Aorta (tissue), 5 donors: ENCODE measurements around the gene IL15RA. TPM values are rescaled to one million over a fixed set of nuclear protein-coding genes. Genes with fewer than 3 reads are reported as not detected.
A peak's percentile ranks its signal among the peaks of the same experiment; 100 is the strongest.

ENCODE experiments used
- ATAC-seq: fragments of 200-7000 bp; cut with Tn5 transposase; one replicate; pipeline ENCODE4 v1.9.1; 2022; ENCODE audit warnings: moderate library complexity; ENCODE audit not compliant: low FRiP score
- DNase-seq, 2 donors: peaks; one replicate each; pipeline ENCODE4 v3.0.0-alpha.2; 2020
- H3K27ac ChIP-seq, 2 donors: one replicate each; pipeline ENCODE4 v1.5.1; 2013; ENCODE audit warnings: low read length in 2 of 2, mild to moderate bottlenecking in 2 of 2, moderate library complexity in 2 of 2, control low read depth in 1 of 2, inconsistent platforms in 1 of 2, low read depth in 1 of 2
- H3K27me3 ChIP-seq, 2 donors: one replicate each; pipeline ENCODE4 v1.6.1; 2013; ENCODE audit warnings: control low read depth in 1 of 2, low read length in 1 of 2, mild to moderate bottlenecking in 1 of 2, moderate library complexity in 1 of 2; ENCODE audit not compliant: insufficient read depth in 2 of 2, control insufficient read depth in 1 of 2
- H3K36me3 ChIP-seq, 2 donors: one replicate each; pipeline ENCODE4 v1.6.1; 2013; ENCODE audit warnings: control low read depth in 1 of 2, low read length in 1 of 2, mild to moderate bottlenecking in 1 of 2; ENCODE audit not compliant: insufficient read depth in 2 of 2, control insufficient read depth in 1 of 2
- H3K4me1 ChIP-seq, 2 donors: one replicate each; pipeline ENCODE4 v1.6.1; 2013; ENCODE audit warnings: low read length in 2 of 2, control low read depth in 1 of 2, mild to moderate bottlenecking in 1 of 2, moderate library complexity in 1 of 2; ENCODE audit not compliant: insufficient read depth in 2 of 2, control insufficient read depth in 1 of 2
- H3K4me3 ChIP-seq, 2 donors: one replicate each; pipeline ENCODE4 v1.5.1; 2013; ENCODE audit warnings: low read length in 2 of 2, control low read depth in 1 of 2, mild to moderate bottlenecking in 1 of 2
- H3K9me3 ChIP-seq: one replicate; pipeline ENCODE4 v1.6.1; 2013; ENCODE audit warnings: mild to moderate bottlenecking, low read length; ENCODE audit not compliant: control insufficient read depth
- WGBS, 2 donors: extraction: QIAGEN DNeasy Blood & Tissue Kit; methylation state at CpG; one replicate each; pipeline ENCODE4 v1.1.7; 2013; 5-methylcytosine and 5-hydroxymethylcytosine counted together
- intact Hi-C, 2 donors: fragments of 100-400 bp; cut with DNase I; formaldehyde crosslinking; loops; one replicate each; pipeline versions ENCODE4 v1.14.2 to v1.15.0; 2022
- long read RNA-seq, 2 donors: library from polyadenylated mRNA; unstranded; transcript quantifications; one replicate each; pipeline ENCODE4 v2.0.0, GENCODE V29; 2020 to 2021
- polyA plus RNA-seq, 2 donors: library from polyadenylated mRNA; stranded (reverse); fragments of 200-250 nt; gene quantifications; one replicate each; pipeline ENCODE4 v1.2.3, GENCODE V29; 2013
- total RNA-seq, 2 donors: library from RNA; stranded (reverse); fragmentation: NEBNext Ultra II Directional; extraction: Animal tissue kit (Norgen Biotek cat#: 25700); gene quantifications; one replicate each; pipeline ENCODE4 v1.2.1, GENCODE V29; 2021
- donor health status: healthy with polysubstance abuse.
- donor health status: Bipolar disorder and iron deficiency.
- donor health status: DM: no; HTN: no; CAD: no.
- donor health status: DM: no; HTN: no; CAD: no.
- donor health status: DM: yes; HTN: yes; CAD: no.

IL15RA gene, protein sequence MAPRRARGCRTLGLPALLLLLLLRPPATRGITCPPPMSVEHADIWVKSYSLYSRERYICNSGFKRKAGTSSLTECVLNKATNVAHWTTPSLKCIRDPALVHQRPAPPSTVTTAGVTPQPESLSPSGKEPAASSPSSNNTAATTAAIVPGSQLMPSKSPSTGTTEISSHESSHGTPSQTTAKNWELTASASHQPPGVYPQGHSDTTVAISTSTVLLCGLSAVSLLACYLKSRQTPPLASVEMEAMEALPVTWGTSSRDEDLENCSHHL
- total RNA-seq (10 to 100 TPM; 19.0 to 21.2 TPM), polyA plus RNA-seq (10 to 100 TPM in 1 of 2 donors, 1 to 10 TPM in 1; 6.0 to 23.9 TPM)
- long read RNA-seq, donor 1, transcript IL15RA-204 (7 exons, 1,626 nt) = major isoform, 10 of 68 reads
- long read RNA-seq, donor 1, partial matches to known transcripts = 10 of 68 reads
- long read RNA-seq, donor 1, other reads (novel, unspliced or antisense) = 28 of 68 reads
- long read RNA-seq, donor 2, partial matches to known transcripts = 7 of 17 reads
- long read RNA-seq, donor 2, other reads (novel, unspliced or antisense) = 3 of 17 reads

GRCh38 chr10:5977471-5978229 is at the start of gene IL15RA:
Gene IL15RA (minus strand): TSS chr10:5977543. CDS start chr10:5977492, 51 bp downstream.
- intact Hi-C loops = loop anchor here (2.0 to 10.0 kb wide), 2 partner anchors 31 to 83 kb away; partner anchors contain the start of gene FBH1 (in 1 of the 2)

GRCh38 chr10:6025683-6026255 is 48.4 kb upstream of the IL15RA start:
- WGBS, 2 donors = 87 to 94% methylated on average over 6 of the region's 6 CpGs
- no peaks in the 10 kb centered on the region for H3K27me3 ChIP-seq
- DNase-seq = no peak
- ATAC-seq = no peak
- no peaks in the 10 kb centered on the region for H3K4me1 ChIP-seq
- intact Hi-C loops = no loop called here
- H3K36me3 ChIP-seq = no peaks in the 10 kb centered on the region
- no peaks in the 10 kb centered on the region for H3K9me3 ChIP-seq
- no peak overlapping the region for H3K4me3 ChIP-seq
- H3K27ac ChIP-seq = no peak overlapping the region

More at GRCh38 chr10:5977471-5978229, at the start of gene IL15RA:
- 0% methylated on average over 61 to 80 of the region's 80 CpGs for WGBS, 2 donors
- Histone ChIP-seq H3K4me1 (no peaks in the 10 kb centered on the region), H3K9me3 (no peaks in the 10 kb centered on the region), H3K36me3 (no peaks in the 10 kb centered on the region), H3K4me3 (peak within 1 kb of the TSS; percentile 81 to 84), H3K27ac (peak within 1 kb of the TSS; percentile 34 to 40), H3K27me3 (no peaks in the 10 kb centered on the region)
- DNase-seq = peak; percentile 90 to 94
- peak; percentile 83 for ATAC-seq

DNA sequence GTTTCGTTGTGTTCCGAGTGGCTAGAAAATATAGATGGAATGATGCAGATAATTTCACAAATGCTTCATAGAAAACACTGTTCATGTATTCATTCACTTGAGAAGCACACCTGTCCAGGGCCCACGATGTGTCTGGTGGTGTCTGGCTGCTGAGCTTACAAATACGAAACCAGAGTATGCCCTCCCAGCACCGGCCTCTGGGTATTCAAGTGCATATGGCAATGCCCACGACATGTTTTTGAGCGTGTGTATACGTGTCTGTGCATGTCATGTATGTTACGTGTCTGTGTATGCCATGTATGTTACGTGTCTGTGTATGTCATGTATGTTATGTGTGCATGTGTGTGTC is 47.0 kb upstream of the IL15RA start:
- ATAC-seq = no peak
- intact Hi-C loops = no loop called here
- Histone ChIP-seq H3K4me3 (no peak overlapping the region), H3K36me3 (no peaks in the 10 kb centered on the region), H3K4me1 (no peaks in the 10 kb centered on the region), H3K27me3 (no peaks in the 10 kb centered on the region), H3K9me3 (no peaks in the 10 kb centered on the region), H3K27ac (no peak overlapping the region)
- no peak for DNase-seq
- 86 to 89% methylated on average over 10 of the region's 10 CpGs for WGBS, 2 donors

DNA sequence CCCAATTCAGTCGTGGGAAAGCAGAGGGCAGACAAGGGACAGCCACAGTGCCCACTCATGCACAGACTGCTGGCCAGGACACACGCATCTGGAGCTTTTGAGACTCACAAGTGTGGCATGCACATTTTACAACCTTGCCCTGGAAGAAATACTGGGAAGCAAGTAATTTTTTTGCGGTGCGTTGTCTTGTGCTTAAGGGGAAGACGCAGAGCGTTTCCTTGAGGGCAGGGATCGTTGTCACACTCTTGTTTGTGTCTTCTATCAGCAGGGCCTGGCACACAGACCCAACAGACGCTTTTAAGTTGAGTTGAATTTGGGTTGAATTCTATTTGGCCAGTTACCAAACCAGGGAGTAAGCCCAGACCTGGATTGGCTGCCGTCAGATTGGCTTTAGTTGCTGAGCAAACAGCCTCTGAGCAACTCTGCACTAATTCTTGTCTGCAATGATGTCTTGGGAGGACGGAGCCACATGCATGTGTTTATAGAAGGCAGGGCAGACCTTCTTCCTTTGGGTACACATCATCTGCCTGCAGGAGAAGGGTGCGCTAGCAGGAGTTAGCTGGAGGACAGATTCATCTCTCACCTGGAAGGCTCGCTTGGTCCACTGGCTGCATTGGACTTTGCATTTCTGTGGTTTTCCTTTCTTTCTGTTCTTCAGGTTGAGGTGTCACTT is 46.5 kb upstream of the IL15RA start:
- WGBS, 2 donors = 24 to 30% methylated on average over 12 of the region's 12 CpGs
- no peak for ATAC-seq
- intact Hi-C loops = no loop called here
- Histone ChIP-seq H3K27ac (no peak overlapping the region), H3K27me3 (no peaks in the 10 kb centered on the region), H3K36me3 (no peaks in the 10 kb centered on the region), H3K4me1 (no peaks in the 10 kb centered on the region), H3K9me3 (no peaks in the 10 kb centered on the region), H3K4me3 (no peak overlapping the region)
- no peak for DNase-seq

DNA sequence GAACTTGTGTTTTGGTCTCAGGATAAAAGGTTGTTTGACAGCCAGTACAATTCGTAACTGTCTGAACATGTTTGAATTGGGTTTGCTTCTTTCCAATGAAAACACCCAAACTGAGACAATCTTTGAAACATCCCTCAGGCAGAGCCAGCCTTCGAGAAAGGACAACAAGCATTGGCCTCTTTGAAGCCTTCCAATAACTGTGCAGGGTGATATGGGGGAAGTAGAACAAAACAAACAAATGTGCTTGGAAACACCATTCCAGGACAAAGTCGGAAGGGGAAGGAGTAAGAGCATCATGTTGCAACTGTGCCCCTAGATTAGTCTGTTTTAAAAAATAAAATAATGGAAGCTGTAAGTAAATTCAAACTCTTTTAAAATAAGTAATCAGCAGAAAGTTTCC is 45.3 kb upstream of the IL15RA start:
- intact Hi-C loops = no loop called here
- H3K27me3 ChIP-seq = no peaks in the 10 kb centered on the region
- no peaks in the 10 kb centered on the region for H3K4me1 ChIP-seq
- H3K4me3 ChIP-seq = no peak overlapping the region
- no peak overlapping the region for H3K27ac ChIP-seq
- DNase-seq = no peak
- no peaks in the 10 kb centered on the region for H3K9me3 ChIP-seq
- WGBS, 2 donors = 28 to 40% methylated on average over 3 of the region's 3 CpGs
- ATAC-seq = no peak
- no peaks in the 10 kb centered on the region for H3K36me3 ChIP-seq

- no peaks in the 10 kb centered on the region for H3K4me1 ChIP-seq
- H3K27me3 ChIP-seq = no peaks in the 10 kb centered on the region
- H3K27ac ChIP-seq = no peak overlapping the region
- ATAC-seq (no peak), DNase-seq (peak in 1 of 2 donors; percentile 65)
- intact Hi-C loops = no loop called here
- no peak overlapping the region for H3K4me3 ChIP-seq
- H3K36me3 ChIP-seq = no peaks in the 10 kb centered on the region
- 26 to 47% methylated on average over 9 of the region's 9 CpGs for WGBS, 2 donors
- H3K9me3 ChIP-seq = no peaks in the 10 kb centered on the region
These were observed 43.5 kb upstream of the IL15RA start for GRCh38 chr10:6020826-6021225.

DNA sequence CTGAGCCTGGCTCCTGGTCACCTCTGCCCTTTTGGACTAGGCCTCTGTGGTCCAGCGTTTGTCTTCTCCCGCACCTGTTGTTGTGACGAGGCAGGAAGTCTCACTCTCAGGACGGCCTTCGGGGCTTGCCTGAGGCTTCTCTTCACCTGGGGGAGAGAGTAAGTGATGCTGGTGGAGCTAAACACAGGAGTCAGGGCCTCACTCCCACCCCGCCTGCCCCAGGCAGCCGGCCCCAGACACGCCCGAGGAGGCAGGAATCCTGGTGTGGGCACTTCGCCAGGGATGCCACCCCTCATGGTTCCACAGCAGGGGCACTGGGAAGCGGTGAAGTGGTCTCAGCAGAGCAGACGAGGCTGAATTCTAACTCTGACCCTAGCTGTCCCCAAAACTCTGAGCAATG is 42.5 kb upstream of the IL15RA start:
- intact Hi-C loops = loop anchor here in 1 of 2 donors (10.0 kb wide), 1 partner anchor 75 kb away; no protein-coding TSS in a partner anchor
- DNase-seq (no peak), ATAC-seq (no peak)
- Histone ChIP-seq H3K9me3 (no peaks in the 10 kb centered on the region), H3K4me1 (no peaks in the 10 kb centered on the region), H3K4me3 (no peak overlapping the region), H3K27me3 (no peaks in the 10 kb centered on the region), H3K36me3 (no peaks in the 10 kb centered on the region), H3K27ac (no peak overlapping the region)
- 92 to 96% methylated on average over 12 of the region's 12 CpGs for whole genome bisulfite sequencing, 2 donors
